ENCODE results near the gene NSD1.
"Not testable (repeated sequence)": the region's sequence is repeated elsewhere in the genome, so short reads cannot be mapped to it uniquely, and the experiment has no call there.

The NSD1 gene

DNA sequence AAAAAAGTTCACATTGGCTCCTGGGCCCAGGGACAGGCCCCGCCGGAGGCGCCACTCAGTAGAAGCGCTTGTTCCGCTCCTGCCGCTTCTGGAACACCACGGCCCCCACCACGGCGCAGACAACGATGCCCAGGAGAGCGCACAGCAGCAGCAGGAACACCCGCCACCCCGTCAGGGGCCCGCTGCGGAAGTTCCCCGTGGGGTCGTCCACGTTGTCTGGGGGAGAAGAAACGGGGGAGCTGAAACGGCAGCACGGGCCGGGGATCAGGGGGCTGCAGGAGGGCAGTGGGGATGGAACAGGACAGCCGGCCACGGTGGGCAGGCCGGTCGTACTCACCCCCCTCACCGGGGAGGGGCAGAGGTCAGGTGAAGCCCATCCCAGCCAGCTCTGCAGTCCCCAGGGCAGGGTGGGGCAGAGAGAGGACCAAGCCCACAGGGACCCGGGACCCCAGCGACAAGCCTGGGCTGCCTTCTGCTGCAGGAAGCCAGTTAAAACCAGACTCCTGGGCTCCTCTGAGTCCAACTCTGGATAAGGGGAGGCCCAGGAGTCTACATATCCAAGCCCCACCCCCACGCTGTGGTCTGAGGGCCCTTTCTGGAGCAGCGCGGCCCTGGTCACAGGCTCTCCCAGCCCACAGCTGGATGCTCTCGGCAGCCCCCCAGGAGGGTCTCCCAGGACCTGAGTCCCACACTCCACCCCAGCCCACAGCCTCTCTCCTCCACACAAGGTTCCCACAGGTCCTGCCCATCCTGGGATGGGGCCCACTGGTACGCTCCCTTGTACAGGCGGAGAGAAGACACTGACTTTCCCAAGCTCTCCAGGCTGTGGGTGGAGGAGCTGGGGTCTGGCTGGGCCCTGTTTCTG lies 198.7 kb downstream of the NSD1 start:
- no peak for DNase-seq

DNA sequence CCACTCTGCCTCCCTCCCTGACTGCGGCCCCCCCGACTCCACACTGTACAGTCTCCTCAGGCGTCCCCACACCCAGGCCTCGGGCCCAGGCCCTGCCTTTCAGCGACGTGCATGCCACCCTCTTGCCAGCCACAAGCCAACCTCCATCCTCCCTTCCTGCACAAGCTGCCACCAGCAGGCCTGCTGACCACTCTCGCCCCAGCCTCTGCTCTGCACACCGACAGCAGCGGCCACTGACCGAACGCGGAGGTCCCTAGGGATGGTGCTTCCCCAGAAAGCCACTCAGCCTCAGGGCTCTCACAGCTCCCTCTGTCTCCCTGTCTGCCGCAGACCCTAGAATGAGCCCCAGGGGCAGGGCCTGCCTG lies 199.3 kb downstream of the NSD1 start:
- no peak for DNase-seq

DNA sequence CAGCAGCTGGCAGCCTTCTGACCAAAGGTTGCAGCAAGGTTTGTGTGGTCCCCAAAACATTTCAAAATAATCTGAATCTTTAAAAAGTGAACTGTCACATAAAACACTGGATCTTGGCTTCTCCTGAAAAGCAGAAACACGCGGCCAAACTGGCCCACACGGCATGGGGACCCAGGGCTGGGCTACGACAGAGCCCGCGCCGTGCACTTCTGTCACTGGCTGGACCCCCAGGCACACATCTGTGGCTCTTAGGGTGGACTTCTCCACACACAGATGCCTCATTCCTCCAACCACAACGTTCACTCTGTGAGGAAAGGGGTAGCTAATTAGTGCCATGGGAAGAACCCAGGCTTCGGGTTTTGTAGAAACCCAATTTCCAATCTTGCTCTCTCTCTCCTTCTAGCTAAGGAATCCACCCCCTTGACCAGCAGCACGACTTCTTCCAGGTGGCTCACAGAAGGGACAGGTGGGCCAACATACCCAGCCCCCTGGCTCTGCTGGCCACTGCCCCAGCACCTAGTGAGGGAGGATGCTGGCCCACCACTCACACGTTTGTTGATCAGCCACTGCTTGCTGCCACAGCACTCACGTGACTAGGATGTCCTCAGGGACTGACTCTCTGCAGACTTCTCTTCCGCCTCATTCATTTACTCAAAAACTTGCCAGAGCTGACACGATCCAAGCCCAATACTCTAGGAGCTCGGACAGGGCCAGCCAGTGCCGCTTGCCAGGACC lies 200.0 kb downstream of the NSD1 start:
- no peak for DNase-seq

DNA sequence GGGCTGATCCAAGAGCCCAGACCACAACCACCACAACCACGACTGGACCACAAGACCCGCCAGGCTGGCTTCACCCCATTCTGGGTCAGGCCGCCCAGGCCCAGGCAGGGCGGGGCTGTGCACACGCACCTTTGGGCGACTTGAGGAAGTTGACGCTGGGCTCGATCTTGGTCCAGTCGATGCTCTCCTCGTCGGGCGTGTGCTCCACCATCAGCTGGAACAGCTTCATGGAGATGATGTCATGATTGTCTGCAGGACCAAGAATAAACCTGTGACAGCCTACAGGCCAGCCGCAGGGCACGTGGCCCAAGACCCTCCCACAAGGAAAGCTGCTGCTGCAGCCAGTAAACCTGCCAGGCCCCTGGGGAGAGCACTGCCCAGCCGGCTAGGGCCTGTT lies 200.6 kb downstream of the NSD1 start:
- DNase-seq: no peak

DNA sequence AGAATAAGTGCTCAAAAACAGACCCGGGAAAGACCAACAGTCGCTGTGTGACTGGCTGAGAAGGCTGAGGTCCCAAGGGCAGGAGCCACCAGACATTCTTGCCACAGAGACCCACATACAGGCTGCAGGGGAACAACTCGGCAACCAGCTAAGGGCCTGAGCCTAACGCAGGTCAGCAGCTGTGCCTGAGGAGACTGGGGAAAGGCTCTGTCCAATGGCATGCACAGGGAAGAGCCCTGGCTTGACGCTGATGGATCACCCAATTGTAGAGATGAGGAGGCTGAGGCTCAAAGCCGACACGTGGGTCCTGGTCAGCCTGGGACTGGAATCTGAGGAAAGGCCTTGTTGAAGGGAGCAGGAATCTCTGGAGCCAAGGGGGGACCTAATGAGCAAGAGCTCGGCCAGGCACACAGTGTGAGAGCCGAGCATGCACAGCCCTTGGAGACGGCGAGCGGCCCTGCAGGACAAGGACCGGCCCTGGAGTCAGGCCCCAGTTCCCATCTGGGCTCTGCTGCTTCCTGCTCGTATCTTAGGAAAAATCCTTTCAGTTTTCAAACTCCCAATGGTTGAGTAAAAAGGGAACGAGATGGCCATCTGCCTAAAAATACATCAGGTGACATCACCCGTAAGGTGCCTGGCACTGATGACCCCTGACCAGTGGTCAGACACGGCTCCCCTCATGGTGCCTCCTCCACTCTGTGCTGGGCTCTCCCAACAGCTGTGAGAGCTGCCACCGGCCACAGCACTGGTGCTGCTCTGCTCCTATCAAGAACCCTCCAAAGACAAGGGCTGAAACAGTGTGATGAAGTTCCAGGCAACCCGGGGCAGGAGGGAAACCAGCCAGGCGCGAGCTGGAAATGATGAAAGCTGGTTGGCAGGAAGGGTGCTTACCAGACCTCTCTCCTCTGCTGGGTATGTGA lies 201.5 kb downstream of the NSD1 start:
- DNase-seq: no peak

DNA sequence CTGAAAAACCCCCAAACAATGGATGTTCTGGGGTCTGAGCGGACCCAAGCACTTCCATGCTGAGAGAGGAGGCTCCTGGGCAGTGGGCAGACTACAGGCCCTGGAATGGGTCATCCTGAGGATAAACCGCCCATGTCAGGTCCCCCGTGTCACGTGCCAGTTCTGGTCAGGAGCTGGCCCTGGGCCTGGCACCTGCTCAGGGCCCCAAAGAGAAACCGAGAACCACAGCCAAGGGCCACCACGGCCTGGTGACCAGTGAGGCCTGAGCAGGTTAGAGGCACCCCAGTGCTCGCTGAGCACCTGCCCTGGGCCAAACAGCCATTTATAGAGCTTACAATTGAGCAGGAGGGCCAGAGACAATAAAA lies 202.1 kb downstream of the NSD1 start:
- no peak for DNase-seq

DNA sequence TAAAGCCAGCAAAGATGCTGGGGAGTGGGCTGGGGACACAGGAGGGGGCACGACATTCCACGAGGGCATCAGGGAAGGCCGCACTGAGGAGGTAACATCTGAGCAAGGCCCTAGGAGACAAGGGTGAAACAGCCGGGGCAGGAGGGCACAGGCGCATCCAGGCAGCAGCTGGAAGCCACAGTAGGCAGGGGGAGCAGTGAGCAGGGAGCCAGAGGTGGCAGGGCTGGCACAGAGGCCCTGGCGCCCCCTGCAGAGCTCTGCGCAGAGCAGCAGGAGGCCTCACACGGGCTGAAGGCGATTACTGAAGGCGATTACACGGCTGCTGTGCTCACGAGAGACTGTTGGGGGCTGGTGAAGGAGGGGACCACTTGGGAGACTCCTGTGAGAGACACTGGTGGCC lies 202.5 kb downstream of the NSD1 start:
- DNase-seq: no peak

DNA sequence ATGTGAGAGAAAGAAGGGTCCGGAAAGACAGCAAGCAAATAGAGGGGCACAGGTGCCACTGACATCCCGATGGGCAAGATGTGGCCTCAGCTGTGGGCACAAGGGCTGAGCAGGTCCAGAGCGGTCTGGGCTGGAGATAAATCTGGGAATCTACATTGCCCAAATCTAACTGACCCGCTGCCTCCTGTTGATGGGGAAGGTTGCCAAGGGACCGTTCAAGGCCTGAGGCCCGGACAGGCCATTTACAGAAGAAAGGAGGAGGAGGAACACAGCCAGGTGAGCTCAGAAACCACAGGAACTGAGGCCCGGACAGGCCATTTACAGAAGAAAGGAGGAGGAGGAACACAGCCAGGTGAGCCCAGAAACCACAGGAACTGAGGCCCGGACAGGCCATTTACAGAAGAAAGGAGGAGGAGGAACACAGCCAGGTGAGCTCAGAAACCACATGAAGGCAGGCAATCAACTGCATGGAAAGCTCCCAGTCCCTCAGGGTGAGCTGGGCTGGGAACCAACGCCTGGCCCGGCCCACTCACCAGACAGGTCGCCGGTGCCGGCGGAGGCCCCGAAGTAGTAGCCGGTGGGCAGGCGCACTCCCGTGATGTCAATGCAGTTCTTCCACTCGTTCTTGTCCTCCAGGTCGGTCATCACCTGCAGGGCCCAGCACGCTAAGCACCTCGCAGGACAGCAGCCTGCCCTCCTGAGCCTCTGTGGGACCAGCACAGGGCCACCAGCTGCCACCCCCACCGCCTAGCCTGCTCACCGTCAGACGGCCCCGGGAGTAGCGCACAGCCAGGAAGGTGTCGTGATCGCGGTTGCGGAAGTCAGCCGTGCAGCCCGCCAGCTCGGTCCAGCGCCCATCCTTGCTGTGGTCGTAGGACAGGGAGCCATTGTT lies 203.3 kb downstream of the NSD1 start:
- DNase-seq: no peak

DNA sequence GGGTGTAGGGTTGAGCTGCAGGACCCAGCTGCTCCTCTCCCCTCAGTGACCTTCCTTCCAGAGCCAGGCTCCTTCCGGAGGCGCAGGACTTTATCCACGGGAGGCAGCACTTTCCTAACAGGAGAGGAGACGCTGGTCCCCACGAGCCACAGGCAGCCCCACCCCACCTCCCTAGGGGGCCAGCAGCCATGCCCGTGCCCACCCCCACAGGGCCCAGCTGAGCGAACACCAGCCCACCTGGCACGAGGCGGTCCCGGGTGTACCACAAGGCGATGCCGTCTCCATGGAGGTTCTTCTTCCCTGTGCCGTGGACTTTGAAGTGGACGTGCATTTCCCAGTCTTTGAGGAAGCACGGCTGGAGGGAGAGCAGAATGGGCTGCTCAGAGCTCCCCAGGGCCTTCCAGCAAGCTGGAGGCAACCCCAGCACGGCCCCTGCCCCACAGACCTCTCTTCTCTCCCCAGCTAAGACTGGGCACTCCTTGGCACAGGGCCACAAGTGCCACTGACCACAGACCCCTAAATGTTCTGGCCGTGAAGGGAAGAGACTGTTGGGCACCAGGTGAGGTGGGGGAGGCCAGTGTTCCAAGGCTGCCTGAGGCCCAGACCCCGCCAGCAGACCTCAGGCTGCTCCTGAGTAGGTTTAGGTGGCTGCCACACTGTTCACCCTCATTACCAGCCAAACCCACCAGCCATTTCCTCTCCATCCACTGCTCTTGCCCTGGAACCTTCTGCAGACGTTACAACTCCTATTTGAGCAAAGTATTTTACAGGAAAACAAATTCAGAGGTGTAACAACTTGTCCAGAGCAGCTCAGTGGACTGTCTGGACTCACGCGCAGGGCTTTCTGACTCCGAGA lies 204.9 kb downstream of the NSD1 start:
- no peak for DNase-seq

DNA sequence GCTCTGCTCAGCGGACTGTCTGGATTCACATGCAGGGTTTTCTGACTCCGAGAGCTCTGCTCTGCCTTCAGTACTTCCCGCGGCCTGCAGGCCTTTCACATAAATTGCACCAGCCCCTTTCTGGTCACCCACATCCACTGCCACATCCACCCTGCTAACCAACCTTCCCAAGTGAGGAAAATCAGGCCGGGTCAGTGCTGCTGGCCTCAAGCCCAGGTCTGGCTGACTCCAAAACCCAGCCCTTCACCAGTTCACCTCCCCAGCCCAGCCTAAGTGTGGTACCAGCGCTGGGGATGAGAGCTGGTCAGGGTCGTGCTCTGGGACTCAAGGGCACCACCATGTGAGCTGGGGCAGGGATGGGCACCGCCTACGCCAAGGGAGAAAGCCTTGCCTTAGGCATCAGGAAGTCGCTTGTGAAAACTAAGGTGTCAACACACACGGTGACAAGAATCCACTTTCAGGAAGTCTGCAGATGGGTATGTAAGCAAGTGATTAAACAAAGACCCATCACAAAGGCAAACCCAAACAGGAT lies 205.6 kb downstream of the NSD1 start:
- no peak for DNase-seq

DNA sequence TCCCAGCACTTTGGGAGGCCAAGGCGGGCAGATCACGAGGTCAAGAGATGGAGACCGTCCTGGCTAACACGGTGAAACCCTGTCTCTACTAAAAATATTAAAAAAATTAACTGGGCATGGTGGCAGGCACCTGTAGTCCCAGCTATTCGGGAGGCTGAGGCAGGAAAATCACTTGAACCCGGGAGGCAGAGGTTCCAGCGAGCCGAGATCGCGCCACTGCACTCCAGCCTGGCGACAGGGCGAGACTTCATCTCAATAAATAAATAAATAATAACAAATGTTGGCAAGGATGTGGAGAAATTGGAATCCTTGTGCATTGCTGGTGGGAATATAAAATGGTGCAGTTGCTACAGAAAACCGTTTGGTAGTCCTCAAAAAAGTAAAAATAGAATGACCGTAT lies 209.4 kb downstream of the NSD1 start:
- DNase-seq: not testable (repeated sequence)

DNA sequence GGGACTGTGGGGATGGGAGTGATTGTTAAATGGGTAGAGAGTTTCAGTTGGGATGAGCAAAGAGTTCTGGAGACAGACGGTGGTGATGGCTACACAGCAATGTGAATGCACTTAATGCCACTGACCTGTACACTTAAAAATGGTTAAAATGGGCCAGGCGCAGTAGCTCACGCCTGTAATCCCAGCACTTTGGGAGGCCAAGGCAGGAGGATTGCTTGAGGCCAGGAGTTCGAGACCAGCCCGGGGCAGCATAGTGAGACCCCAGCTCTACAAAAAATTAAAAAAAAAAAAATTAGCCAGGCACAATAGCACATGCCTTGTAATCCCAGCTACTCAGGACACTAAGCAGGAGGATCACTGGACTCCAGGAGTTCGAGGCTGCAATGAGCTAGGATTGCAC lies 210.2 kb downstream of the NSD1 start:
- DNase-seq: no peak

DNA sequence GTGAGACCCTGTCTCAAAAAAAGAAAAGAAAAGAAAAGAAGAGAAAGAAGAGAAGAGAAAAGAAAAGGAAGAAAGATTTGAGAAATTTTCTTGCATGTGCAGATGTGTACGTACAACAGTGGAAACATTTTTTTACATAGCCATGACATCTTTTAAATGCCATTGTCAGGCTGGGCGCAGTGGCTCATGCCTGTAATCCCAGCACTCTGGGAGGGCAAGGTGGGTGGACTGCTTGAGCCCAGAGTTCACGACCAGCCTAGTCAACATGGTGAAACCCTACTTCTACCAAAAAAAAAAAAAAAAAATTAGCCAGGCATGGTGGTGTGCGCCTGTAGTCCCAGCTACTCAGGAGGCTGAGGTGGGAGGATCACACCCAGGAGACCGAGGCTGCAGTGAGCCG lies 211.3 kb downstream of the NSD1 start:
- DNase-seq: no peak

DNA sequence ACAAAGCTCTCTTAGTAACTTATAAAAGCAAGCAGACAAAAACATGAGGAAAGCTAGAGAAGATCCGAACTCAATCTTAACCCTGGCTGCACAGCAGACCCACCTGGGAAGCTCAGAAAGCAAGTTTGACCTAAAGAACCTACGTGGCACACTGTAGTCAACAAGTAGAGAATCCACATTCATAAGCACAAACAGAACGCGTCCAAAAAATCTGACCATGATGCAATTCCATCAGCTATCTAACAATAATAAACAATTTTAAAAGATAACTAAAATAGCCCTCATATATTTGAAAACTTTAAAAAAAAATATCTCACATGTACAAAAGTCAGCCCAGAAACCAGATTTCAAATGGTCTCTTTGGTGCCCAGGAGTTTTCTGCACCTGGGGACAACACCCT lies 213.2 kb downstream of the NSD1 start:
- no peak for DNase-seq

DNA sequence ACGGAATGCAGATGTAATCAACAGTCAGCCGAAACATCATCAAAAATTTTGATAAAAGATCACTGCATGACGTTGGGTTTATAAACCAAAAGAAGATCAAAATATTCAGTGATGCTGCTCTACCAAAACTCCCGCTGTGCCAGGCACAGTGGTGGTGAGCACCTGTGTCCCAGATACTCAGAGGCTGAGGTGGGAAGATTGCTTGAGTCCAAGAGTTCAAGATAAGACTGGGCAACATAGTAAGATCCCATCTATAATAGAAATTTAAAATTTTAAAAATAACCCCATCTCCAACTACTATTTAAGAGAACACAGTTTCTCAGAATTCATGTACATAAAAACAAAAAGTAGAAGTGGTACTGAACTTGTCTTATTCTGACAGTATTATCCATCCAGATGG lies 214.1 kb downstream of the NSD1 start:
- no peak for DNase-seq

DNA sequence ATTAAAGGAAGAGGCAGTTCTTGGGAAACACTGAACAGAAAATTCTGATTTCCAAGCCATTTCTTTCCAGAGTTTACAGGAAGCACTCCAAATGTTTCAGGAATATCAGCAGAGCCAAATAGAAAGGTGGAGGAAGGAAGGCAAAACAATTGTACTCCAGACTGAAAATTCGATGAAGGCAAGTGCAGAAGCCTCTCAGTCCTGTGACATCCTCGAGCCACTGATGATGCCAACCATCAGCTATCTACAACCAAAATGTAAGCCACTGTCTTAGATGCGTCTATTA lies 215.7 kb downstream of the NSD1 start:
- DNase-seq: no peak

DNA sequence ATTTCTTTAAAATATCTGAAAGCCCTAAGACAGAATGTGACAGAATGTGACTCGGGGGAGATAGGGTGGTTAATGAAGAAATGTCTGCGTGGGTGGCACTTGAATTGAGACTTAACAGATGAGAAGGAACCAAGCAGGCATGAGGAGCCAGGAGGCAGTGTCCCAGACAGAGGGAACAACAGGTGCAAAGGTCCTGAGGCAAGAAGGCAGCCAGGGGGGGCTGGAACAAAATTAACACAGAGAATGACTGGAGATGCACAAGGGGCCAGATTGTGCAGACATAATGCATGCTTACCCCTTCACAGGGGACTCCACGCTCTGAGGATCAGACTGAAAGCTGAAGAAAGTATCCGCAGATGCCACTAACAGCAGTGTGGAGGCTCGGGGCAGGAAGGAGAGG lies 216.2 kb downstream of the NSD1 start:
- DNase-seq: no peak

Measured in fibroblast of skin of right quadriceps (primary cell).